Mucosa of stomach (tissue), 1 donor: ENCODE data around the gene CRYZ.

Source experiments
- H3K27me3 ChIP-seq: one replicate; pipeline ENCODE4 v1.7.0; 2013; ENCODE audit warnings: mild to moderate bottlenecking, low read length; ENCODE audit not compliant: control insufficient read depth, insufficient read depth
- H3K36me3 ChIP-seq: one replicate; pipeline ENCODE4 v1.7.0; 2013; ENCODE audit warnings: low read length; ENCODE audit not compliant: control insufficient read depth, insufficient read depth
- H3K4me1 ChIP-seq: one replicate; pipeline ENCODE4 v1.7.0; 2013; ENCODE audit warnings: mild to moderate bottlenecking, low read length; ENCODE audit not compliant: control insufficient read depth, insufficient read depth
- H3K4me3 ChIP-seq: one replicate; pipeline ENCODE4 v1.7.0; 2013; ENCODE audit warnings: low read length
- H3K9ac ChIP-seq: one replicate; pipeline ENCODE4 v1.7.0; 2013; ENCODE audit warnings: mild to moderate bottlenecking, low read length, moderate library complexity
- H3K9me3 ChIP-seq: one replicate; pipeline ENCODE4 v1.7.0; 2013; ENCODE audit warnings: mild to moderate bottlenecking, low read length, moderate library complexity; ENCODE audit not compliant: control insufficient read depth
- donor health status: Pancreatic carcinoma.

The CRYZ gene

DNA sequence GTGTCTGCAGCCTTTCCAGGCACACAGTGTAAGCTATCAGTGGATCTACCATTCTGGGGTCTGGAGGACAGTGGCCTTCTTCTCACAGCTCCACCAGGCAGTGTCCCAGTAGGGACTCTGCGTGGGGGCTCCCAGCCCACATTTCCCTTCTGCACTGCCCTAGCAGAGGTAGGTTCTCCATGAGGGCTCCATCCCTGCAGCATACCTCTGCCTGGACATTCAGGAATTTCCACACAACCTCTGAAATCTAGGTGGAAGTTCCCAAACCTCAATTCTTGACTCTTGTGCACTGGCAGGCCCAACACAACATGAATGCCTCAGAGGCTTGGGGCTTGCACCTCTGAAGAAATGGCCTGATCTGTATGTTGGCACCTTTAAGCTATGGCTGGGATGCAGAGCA is 6.8 kb downstream of the CRYZ start:
- Histone ChIP-seq H3K9me3 (no peaks in the 10 kb centered on the region), H3K27me3 (no peaks in the 10 kb centered on the region), H3K4me3 (no peak overlapping the region), H3K9ac (no peak overlapping the region), H3K4me1 (no peaks in the 10 kb centered on the region), H3K36me3 (no peaks in the 10 kb centered on the region)

DNA sequence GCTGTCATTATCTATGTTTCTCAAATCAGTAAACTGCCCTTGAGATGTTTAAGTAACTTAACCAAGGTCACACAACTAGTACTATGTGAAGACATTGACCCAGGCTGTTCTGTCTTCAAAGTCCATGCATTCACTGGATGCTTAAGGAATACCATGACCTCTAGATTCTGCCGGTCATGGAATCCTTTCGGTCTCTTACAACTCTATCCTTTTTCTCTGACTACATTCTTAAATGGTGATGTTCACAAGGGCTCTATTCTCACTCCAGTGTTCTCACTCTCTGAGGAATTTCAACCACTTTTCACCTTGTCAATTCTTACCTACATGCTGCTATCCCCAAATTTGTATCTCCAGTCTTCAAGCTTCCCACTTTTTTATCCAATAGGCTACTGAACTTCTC is 15.2 kb downstream of the CRYZ start:
- Histone ChIP-seq H3K9me3 (no peaks in the 10 kb centered on the region), H3K27me3 (no peaks in the 10 kb centered on the region), H3K4me3 (no peak overlapping the region), H3K4me1 (no peaks in the 10 kb centered on the region), H3K9ac (no peak overlapping the region), H3K36me3 (no peaks in the 10 kb centered on the region)

GRCh38 chr1:74716822-74717221 is 16.0 kb downstream of the CRYZ start:
- H3K9me3 ChIP-seq, result no peaks in the 10 kb centered on the region
- H3K9ac ChIP-seq, result no peak overlapping the region
- H3K36me3 ChIP-seq, result no peaks in the 10 kb centered on the region
- H3K4me1 ChIP-seq, result no peaks in the 10 kb centered on the region
- H3K27me3 ChIP-seq, result no peaks in the 10 kb centered on the region
- H3K4me3 ChIP-seq, result no peak overlapping the region

- H3K27me3 ChIP-seq, result no peaks in the 10 kb centered on the region
- no peaks in the 10 kb centered on the region for H3K4me1 ChIP-seq
- H3K9me3 ChIP-seq, result no peaks in the 10 kb centered on the region
- no peak overlapping the region for H3K4me3 ChIP-seq
- H3K9ac ChIP-seq, result no peak overlapping the region
- no peaks in the 10 kb centered on the region for H3K36me3 ChIP-seq
These were observed 17.0 kb downstream of the CRYZ start for GRCh38 chr1:74715806-74716205.

GRCh38 chr1:74715236-74715502 is 17.7 kb downstream of the CRYZ start:
- no peaks in the 10 kb centered on the region for H3K36me3 ChIP-seq
- no peaks in the 10 kb centered on the region for H3K4me1 ChIP-seq
- no peaks in the 10 kb centered on the region for H3K27me3 ChIP-seq
- H3K4me3 ChIP-seq, result no peak overlapping the region
- H3K9ac ChIP-seq, result no peak overlapping the region
- H3K9me3 ChIP-seq, result no peaks in the 10 kb centered on the region

GRCh38 chr1:74714429-74715235 is 18.2 kb downstream of the CRYZ start:
- no peaks in the 10 kb centered on the region for H3K36me3 ChIP-seq
- H3K9me3 ChIP-seq, result no peaks in the 10 kb centered on the region
- no peaks in the 10 kb centered on the region for H3K27me3 ChIP-seq
- no peak overlapping the region for H3K4me3 ChIP-seq
- H3K9ac ChIP-seq, result no peak overlapping the region
- no peaks in the 10 kb centered on the region for H3K4me1 ChIP-seq

DNA sequence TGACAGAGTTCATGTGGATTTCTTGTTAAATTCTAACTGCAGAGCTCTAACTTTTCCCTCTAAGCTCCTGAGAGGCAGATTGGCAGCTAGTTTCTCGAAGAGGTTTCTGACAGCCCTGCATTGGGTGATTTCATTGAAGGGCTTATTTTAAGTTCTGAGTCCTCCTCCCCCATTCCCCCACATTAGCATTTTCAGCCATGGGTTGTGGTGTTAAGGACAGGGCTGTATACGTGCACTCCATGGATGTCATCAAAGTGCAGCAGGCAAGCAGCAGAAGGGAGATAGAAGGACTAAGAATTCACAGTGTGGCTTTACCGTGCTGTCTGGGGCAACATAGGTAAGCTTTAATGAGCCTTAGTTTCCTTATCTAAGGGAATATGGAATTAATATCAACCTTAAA is 19.0 kb downstream of the CRYZ start:
- Histone ChIP-seq H3K27me3 (no peaks in the 10 kb centered on the region), H3K4me1 (no peaks in the 10 kb centered on the region), H3K4me3 (no peak overlapping the region), H3K9ac (no peak overlapping the region), H3K36me3 (no peaks in the 10 kb centered on the region), H3K9me3 (no peaks in the 10 kb centered on the region)

- Histone ChIP-seq H3K9me3 (no peaks in the 10 kb centered on the region), H3K4me3 (no peak overlapping the region), H3K27me3 (no peaks in the 10 kb centered on the region), H3K9ac (no peak overlapping the region), H3K36me3 (no peaks in the 10 kb centered on the region), H3K4me1 (no peaks in the 10 kb centered on the region)
These were observed 20.0 kb downstream of the CRYZ start for GRCh38 chr1:74712881-74713280.

- Histone ChIP-seq H3K27me3 (no peaks in the 10 kb centered on the region), H3K4me1 (no peaks in the 10 kb centered on the region), H3K9ac (no peak overlapping the region), H3K36me3 (no peaks in the 10 kb centered on the region), H3K9me3 (no peaks in the 10 kb centered on the region), H3K4me3 (no peak overlapping the region)
These were observed 29.3 kb downstream of the CRYZ start for GRCh38 chr1:74703386-74704182.

- Histone ChIP-seq H3K36me3 (no peaks in the 10 kb centered on the region), H3K4me3 (no peak overlapping the region), H3K9me3 (no peaks in the 10 kb centered on the region), H3K4me1 (no peaks in the 10 kb centered on the region), H3K9ac (no peak overlapping the region), H3K27me3 (no peaks in the 10 kb centered on the region)
These were observed 33.5 kb downstream of the CRYZ start for GRCh38 chr1:74699331-74699730.

- H3K27me3 ChIP-seq, result no peaks in the 10 kb centered on the region
- no peaks in the 10 kb centered on the region for H3K9me3 ChIP-seq
- H3K4me1 ChIP-seq, result no peaks in the 10 kb centered on the region
- no peaks in the 10 kb centered on the region for H3K36me3 ChIP-seq
- H3K4me3 ChIP-seq, result no peak overlapping the region
- H3K9ac ChIP-seq, result no peak overlapping the region
These were observed 35.0 kb downstream of the CRYZ start for GRCh38 chr1:74697832-74698231.

DNA sequence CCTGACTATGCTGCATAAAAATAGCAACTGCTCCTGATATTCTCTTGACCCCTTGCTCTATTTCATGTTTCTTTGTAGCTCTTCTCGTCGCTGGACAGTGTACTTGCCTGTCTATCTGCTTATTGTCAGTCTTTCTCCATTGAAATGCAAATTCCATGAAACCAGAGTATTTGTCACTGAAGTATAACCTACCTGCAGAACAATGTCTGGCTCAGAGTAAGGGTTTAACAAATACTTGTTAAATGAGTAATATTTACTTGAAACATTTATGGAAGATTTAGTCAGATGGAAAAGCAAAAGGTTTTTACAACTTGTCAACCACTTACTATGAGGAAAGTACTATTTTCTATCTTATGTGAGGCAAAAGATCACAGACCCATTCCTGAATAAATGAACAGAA is 39.4 kb downstream of the CRYZ start:
- H3K4me1 ChIP-seq, result no peaks in the 10 kb centered on the region
- no peaks in the 10 kb centered on the region for H3K27me3 ChIP-seq
- no peak overlapping the region for H3K4me3 ChIP-seq
- no peaks in the 10 kb centered on the region for H3K9me3 ChIP-seq
- no peaks in the 10 kb centered on the region for H3K36me3 ChIP-seq
- no peak overlapping the region for H3K9ac ChIP-seq
